HL-60/S4 treated with retinoic acid at 250 ng/mL for 4 days and 3 days (cell line): ENCODE results near the gene RSRC2.
"Not testable (repeated sequence)": the region's sequence is repeated elsewhere in the genome, so short reads cannot be mapped to it uniquely, and the experiment has no call there.

Experiments
- in situ Hi-C: fragments of 300-500 bp; cut with MboI; formaldehyde crosslinking; loops from 2 replicates; pipeline ENCODE4 v1.7.0; 2022; ENCODE audit warnings: low sequenced_read_pairs

RSRC2 gene

GRCh38 chr12:122518908-122519307 is 7.8 kb downstream of the RSRC2 start:
- in situ Hi-C loops, result no loop called here

GRCh38 chr12:122517877-122518276 is 8.9 kb downstream of the RSRC2 start:
- in situ Hi-C loops, result no loop called here

GRCh38 chr12:122516544-122517361 is 10.0 kb downstream of the RSRC2 start:
- in situ Hi-C loops, result no loop called here

GRCh38 chr12:122515275-122515674 is 11.5 kb downstream of the RSRC2 start:
- in situ Hi-C loops, result no loop called here

GRCh38 chr12:122513660-122514059 is 13.1 kb downstream of the RSRC2 start:
- in situ Hi-C loops, result no loop called here

- in situ Hi-C loops, result not testable (repeated sequence)
Measured at GRCh38 chr12:122513028-122513427, 13.7 kb downstream of the RSRC2 start.

GRCh38 chr12:122508163-122508562 is 18.6 kb downstream of the RSRC2 start:
- in situ Hi-C loops, result no loop called here

GRCh38 chr12:122506393-122506938 is 20.3 kb downstream of the RSRC2 start:
- in situ Hi-C loops, result no loop called here

GRCh38 chr12:122505419-122506051 is 21.2 kb downstream of the RSRC2 start:
- in situ Hi-C loops, result no loop called here

- in situ Hi-C loops, result no loop called here
Measured at GRCh38 chr12:122503783-122504590, 22.7 kb downstream of the RSRC2 start.

- in situ Hi-C loops, result no loop called here
Measured at GRCh38 chr12:122503147-122503751, 23.5 kb downstream of the RSRC2 start.

- in situ Hi-C loops, result no loop called here
Measured at GRCh38 chr12:122501489-122501989, 25.2 kb downstream of the RSRC2 start.

- in situ Hi-C loops, result no loop called here
Measured at GRCh38 chr12:122500685-122501488, 25.8 kb downstream of the RSRC2 start, which contains the start of gene ZCCHC8. ZCCHC8 (minus strand) TSS chr12:122500932; CDS start chr12:122500840, 92 bp downstream.

GRCh38 chr12:122499991-122500684 is 26.6 kb downstream of the RSRC2 start:
- in situ Hi-C loops, result no loop called here

- in situ Hi-C loops, result no loop called here
Measured at GRCh38 chr12:122495258-122495657, 31.5 kb downstream of the RSRC2 start.

- in situ Hi-C loops, result not testable (repeated sequence)
Measured at GRCh38 chr12:122493222-122493621, 33.5 kb downstream of the RSRC2 start.

- in situ Hi-C loops, result no loop called here
Measured at GRCh38 chr12:122491991-122492390, 34.7 kb downstream of the RSRC2 start.

GRCh38 chr12:122489038-122489437 is 37.7 kb downstream of the RSRC2 start:
- in situ Hi-C loops, result no loop called here

- in situ Hi-C loops, result not testable (repeated sequence)
Measured at GRCh38 chr12:122487807-122488206, 38.9 kb downstream of the RSRC2 start.
